Activated naive CD4-positive, alpha-beta T cell treated with anti-CD3 and anti-CD28 coated beads, Interleukin-2, amount 50 U/mL, for 16 hours (primary cell): ENCODE data around the gene SMIM29.

Source experiments
- DNase-seq: peaks from one replicate; pipeline ENCODE4 v3.0.0-alpha.2; 2020

SMIM29 gene

DNA sequence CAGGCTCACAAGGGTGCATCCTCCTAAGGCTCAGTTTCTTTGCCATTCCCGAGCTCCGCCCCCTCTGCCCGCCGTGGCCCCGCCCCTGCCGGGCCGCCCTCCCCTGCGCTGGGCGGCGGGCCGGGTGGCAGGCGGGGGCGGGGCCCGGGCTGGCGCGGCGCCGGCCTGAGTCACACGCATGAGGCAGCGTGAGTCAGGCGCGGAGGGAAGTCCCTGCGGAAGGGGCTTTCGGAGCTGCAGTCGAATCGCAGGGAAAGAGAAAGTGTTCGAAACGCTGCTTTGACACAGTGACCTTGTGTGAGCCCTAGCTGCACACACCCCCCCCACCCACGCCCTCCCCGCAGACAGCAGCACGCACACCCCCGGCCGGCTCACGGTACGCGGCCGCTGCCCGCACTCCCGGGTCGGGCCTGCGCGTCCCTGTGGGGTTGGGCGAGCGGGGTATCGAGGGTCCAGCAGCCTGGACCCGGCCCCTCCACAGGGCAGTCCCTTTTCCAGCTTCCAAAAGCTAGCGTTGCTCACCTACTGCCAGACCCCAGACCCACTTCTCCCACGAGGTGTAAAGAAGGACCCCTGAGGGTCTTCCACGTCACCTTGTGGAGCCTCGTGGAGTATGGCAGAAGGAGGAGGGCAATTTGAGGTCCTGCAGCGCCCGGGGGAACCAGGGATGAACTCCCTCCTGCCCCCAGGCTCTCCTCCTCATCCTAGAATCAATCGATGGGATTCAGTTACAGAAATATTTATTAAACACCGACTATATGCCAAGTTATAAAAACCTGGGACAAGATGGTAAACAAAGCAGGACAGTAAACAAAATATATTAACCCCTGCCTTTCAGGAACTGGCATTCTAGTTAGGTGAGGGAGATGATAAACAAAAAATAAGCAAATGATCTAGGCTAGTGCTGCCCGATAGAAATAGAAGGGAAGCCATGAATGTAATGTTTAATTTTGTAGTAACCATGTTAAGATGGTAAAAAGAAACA lies 24.6 kb downstream of the SMIM29 start:
- peak; percentile 95 for DNase-seq

GRCh38 chr6:34223381-34223955 lies 25.3 kb downstream of the SMIM29 start:
- no peak for DNase-seq

DNA sequence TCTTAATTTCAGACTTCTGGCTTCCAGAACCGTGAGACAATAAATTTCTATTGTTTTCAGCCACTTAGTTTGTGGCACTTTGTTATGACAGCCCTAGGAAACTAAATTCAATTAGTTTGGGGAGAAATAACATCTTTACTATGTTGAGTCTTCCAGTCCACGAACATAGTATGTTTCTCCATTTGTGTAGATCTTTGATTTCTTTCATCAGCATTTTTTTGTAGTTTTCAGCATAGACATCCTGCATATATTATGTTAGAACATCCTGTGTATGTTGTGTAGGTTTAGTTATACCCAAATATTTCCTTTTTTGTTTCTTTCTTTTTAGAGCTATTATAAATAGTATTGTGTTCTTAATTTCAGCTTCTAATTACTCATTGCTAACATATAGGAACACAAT lies 30.1 kb downstream of the SMIM29 start:
- no peak for DNase-seq

GRCh38 chr6:34213772-34214171 lies 35.0 kb downstream of the SMIM29 start:
- DNase-seq, result no peak

DNA sequence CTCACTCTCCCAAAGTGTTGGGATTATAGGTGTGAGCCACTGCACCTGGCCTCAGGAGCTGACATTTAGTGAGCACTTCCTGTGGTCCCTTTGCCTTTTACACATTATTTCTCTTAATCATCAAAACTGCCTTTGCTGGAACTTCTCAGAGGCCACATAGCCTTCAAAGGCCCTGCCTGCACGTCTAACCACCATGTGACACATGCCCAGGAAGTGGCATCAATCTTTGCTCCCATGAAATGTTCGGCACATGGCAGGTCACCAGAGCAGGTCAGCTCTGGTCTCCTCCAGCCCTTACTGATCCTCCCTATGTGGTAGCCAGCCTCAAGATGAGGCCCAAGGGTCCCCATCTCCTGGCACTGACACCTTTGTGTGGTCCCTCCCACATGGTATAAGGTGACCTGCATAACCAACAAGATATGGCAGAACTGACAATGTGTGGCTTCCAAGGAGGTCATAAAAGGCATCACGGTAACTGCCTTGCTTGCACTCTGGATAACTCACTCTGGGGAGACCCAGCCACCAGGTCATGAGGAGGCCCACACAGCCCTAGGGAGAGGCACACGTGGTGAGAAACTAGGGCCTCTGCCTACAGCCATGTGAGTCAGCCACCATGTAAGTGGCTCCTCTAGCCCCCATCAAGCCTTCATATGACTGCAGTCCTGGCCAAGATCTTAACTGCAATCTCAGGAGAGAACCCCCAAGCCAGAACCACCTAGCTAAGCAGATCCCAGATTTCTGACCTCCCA lies 40.9 kb downstream of the SMIM29 start:
- no peak for DNase-seq

DNA sequence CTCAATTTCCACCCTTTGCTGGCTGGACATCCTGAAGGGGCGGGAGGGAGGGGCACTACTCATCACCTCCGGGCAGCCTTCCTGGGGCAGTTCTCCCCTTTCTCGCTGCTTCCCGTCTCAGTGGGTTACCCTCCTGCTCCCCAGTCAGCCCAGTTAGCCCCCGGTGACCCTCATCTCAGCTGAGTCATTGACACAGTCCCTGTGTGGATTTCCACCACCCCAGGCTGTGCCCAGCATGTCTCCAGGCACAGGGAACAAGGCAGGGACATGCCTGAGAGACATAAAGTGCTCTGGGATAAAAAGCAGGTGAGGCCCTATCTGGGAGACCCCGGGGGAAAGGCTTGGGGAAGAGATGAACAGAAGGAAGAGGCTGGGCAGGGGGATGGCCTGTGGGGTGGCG lies 42.1 kb downstream of the SMIM29 start:
- DNase-seq, result no peak

- no peak for DNase-seq
Measured at GRCh38 chr6:34205916-34206315, 42.9 kb downstream of the SMIM29 start.

DNA sequence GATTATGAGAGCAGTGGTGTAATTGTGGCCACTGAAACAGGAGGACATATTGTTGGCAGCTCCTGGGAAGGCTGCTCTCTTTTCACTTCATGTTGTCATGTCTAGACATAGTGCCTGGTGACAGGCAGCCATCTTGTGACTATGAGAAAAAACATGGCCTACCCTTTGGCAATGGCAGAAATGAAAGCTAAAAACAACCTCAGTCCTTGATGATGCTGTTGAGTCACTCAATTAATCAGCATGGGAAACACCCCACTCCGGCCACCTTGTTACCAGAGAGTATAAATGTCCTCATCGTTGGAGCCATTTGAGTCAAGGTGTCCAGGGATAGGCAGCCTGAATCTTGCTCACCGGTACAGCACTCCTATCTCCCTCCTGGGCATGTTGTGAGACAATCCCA lies 43.3 kb downstream of the SMIM29 start:
- no peak for DNase-seq

GRCh38 chr6:34204693-34205092 lies 44.1 kb downstream of the SMIM29 start:
- DNase-seq, result no peak

DNA sequence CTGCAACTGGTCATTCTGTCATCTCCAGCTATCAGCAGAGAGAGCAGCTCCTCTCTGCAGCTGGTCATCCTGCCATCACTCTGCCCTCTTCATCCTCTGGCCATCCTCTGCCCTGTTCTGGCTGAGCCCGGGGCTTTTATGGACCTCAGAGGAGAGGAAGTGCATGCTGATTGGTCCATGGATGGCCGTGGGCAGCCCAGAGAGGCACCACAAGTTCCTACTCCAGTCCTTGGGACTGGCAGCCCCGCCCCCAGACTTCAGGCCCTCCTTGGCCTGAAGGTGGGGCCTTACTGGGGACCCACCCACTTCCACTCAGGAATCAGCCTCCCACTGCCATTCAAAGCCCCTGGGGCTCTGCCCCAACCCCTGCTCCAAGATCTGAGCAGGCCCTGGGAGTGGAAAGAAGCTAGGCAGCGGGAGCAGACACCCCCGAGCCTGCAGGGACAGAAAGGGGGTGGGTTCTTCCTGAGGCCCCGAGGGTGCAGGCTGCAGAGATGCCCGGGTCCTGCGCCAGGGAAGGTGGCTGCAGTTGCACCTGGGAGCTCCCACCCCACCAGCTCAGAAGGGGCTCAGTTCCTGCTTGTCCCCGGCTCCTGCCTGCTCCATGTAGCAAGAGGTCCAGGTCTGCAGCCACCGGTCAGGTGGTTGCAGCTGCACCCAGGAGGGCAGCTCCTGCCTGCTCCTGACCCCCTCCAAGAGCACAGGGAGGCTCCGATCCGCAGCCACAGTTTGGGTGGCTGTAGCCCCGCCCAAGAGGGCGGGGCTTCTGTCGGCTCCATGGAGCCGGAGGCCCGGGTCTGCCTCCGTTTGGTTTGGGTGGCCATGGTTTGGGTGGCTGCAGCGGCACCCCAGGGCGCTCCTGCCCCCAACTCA lies 46.2 kb downstream of the SMIM29 start:
- no peak for DNase-seq

DNA sequence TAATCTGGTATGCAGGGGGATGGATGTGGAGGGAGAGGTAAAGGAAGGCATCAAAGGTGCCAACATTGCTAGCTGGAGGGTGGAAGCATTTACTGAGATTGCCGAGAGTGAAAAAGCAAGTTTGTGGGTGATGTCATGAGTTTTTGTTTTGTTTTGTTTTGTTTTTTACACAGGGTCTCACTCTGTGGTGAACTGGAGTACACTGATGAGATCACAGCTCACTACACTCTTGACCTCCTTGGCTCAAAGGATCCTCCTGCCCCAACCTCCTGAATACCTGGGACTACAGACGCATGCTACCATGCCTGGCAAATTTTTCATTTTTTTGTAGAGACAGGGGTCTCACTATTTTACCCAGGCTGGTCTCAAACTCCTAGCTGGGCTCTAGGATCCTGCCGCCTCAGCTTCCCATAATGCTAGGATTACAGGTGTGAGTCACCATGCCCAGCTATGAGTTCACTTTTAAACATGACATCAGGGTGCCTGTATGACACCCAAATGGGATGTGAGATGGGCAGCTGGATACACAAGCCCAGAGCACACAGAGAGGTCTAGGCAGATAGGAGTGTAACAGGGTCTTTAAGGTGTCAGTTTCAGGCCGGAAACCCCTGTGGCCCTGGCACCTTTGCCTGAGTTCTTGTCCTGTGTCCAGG lies 47.2 kb downstream of the SMIM29 start:
- no peak for DNase-seq

GRCh38 chr6:34200340-34200971 lies 48.4 kb downstream of the SMIM29 start:
- no peak for DNase-seq

DNA sequence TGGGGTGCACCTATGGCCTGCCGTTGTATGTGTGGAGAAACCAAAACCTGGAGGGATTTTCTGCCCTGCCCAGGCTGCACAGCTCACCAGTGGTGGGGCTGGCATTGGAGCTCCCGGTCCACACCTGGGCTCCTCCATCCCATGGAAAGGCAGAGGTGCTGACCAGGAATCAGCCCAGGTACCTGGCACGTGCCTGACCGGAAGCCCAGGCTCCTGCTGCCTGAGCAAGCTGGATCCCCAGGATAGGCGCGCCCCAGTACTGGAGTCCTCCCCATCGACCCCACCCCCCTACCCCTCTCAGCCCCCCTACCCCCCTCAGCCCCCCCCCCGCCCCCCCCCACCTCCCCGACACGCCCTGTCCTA lies 52.0 kb downstream of the SMIM29 start:
- DNase-seq, result no peak
